ENCODE data around the gene NOD2.

NOD2 gene

GRCh38 chr16:50688083-50688482 lies 5.3 kb upstream of the NOD2 start:
- Histone ChIP-seq H3K4me2 (ENCODE audit: low read length) (no peak overlapping the region), H3K36me3 (ENCODE audit: control insufficient read depth, insufficient read depth, low read length) (no peaks in the 10 kb centered on the region), H3K27ac (no peak overlapping the region), H3K9ac (no peak overlapping the region), H3K4me1 (no peaks in the 10 kb centered on the region), H3K27me3 (ENCODE audit: control insufficient read depth, insufficient read depth, low read length) (no peaks in the 10 kb centered on the region), H3K79me2 (no peaks in the 10 kb centered on the region), H3K9me3 (ENCODE audit: control insufficient read depth, low read length) (no peaks in the 10 kb centered on the region), H2AFZ (no peak overlapping the region), H3K4me3 (ENCODE audit: low read depth, low read length) (no peak overlapping the region)
- TF ChIP-seq, protein P1, sequence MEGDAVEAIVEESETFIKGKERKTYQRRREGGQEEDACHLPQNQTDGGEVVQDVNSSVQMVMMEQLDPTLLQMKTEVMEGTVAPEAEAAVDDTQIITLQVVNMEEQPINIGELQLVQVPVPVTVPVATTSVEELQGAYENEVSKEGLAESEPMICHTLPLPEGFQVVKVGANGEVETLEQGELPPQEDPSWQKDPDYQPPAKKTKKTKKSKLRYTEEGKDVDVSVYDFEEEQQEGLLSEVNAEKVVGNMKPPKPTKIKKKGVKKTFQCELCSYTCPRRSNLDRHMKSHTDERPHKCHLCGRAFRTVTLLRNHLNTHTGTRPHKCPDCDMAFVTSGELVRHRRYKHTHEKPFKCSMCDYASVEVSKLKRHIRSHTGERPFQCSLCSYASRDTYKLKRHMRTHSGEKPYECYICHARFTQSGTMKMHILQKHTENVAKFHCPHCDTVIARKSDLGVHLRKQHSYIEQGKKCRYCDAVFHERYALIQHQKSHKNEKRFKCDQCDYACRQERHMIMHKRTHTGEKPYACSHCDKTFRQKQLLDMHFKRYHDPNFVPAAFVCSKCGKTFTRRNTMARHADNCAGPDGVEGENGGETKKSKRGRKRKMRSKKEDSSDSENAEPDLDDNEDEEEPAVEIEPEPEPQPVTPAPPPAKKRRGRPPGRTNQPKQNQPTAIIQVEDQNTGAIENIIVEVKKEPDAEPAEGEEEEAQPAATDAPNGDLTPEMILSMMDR (IDR thresholded peaks at IDR 0.05): no peak

GRCh38 chr16:50688867-50689266 lies 4.5 kb upstream of the NOD2 start:
- TF ChIP-seq, protein P1 (IDR thresholded peaks at IDR 0.05): no peak
- Histone ChIP-seq H3K9me3 (ENCODE audit: control insufficient read depth, low read length) (no peaks in the 10 kb centered on the region), H3K4me1 (no peaks in the 10 kb centered on the region), H3K27ac (no peak overlapping the region), H2AFZ (no peak overlapping the region), H3K4me2 (ENCODE audit: low read length) (no peak overlapping the region), H3K79me2 (no peaks in the 10 kb centered on the region), H3K36me3 (ENCODE audit: control insufficient read depth, insufficient read depth, low read length) (no peaks in the 10 kb centered on the region), H3K27me3 (ENCODE audit: control insufficient read depth, insufficient read depth, low read length) (no peaks in the 10 kb centered on the region), H3K9ac (no peak overlapping the region), H3K4me3 (ENCODE audit: low read depth, low read length) (no peak overlapping the region)

- TF ChIP-seq, protein P1 (IDR thresholded peaks at IDR 0.05): no peak
- H3K4me3 ChIP-seq (ENCODE audit: low read depth, low read length): no peak overlapping the region
- H3K27me3 ChIP-seq (ENCODE audit: control insufficient read depth, insufficient read depth, low read length): no peaks in the 10 kb centered on the region
- no peaks in the 10 kb centered on the region for H3K36me3 ChIP-seq (ENCODE audit: control insufficient read depth, insufficient read depth, low read length)
- no peaks in the 10 kb centered on the region for H3K4me1 ChIP-seq
- H2AFZ ChIP-seq: no peak overlapping the region
- H3K4me2 ChIP-seq (ENCODE audit: low read length): no peak overlapping the region
- no peak overlapping the region for H3K9ac ChIP-seq
- no peaks in the 10 kb centered on the region for H3K9me3 ChIP-seq (ENCODE audit: control insufficient read depth, low read length)
- H3K79me2 ChIP-seq: no peaks in the 10 kb centered on the region
- no peak overlapping the region for H3K27ac ChIP-seq
Observed at GRCh38 chr16:50690177-50690576, 3.2 kb upstream of the NOD2 start.

GRCh38 chr16:50692644-50692998 lies 785 bp upstream of the NOD2 start:
- H3K9me3 ChIP-seq (ENCODE audit: control insufficient read depth, low read length): no peaks in the 10 kb centered on the region
- no peaks in the 10 kb centered on the region for H3K27me3 ChIP-seq (ENCODE audit: control insufficient read depth, insufficient read depth, low read length)
- H3K9ac ChIP-seq: no peak overlapping the region
- H3K4me1 ChIP-seq: peaks cover 4% of the 10 kb centered on the region
- no peaks in the 10 kb centered on the region for H3K36me3 ChIP-seq (ENCODE audit: control insufficient read depth, insufficient read depth, low read length)
- H3K79me2 ChIP-seq: no peaks in the 10 kb centered on the region
- H2AFZ ChIP-seq: no peak overlapping the region
- TF ChIP-seq, protein P1 (IDR thresholded peaks at IDR 0.05): no peak
- no peak overlapping the region for H3K4me3 ChIP-seq (ENCODE audit: low read depth, low read length)
- no peak overlapping the region for H3K4me2 ChIP-seq (ENCODE audit: low read length)
- H3K27ac ChIP-seq: no peak overlapping the region

- no peak overlapping the region for H2AFZ ChIP-seq
- peaks cover 8% of the 10 kb centered on the region for H3K4me1 ChIP-seq
- no peak overlapping the region for H3K27ac ChIP-seq
- TF ChIP-seq, protein P1 (IDR thresholded peaks at IDR 0.05): no peak
- no peak overlapping the region for H3K9ac ChIP-seq
- no peaks in the 10 kb centered on the region for H3K9me3 ChIP-seq (ENCODE audit: control insufficient read depth, low read length)
- H3K4me3 ChIP-seq (ENCODE audit: low read depth, low read length): no peak overlapping the region
- H3K79me2 ChIP-seq: no peaks in the 10 kb centered on the region
- H3K27me3 ChIP-seq (ENCODE audit: control insufficient read depth, insufficient read depth, low read length): no peaks in the 10 kb centered on the region
- H3K36me3 ChIP-seq (ENCODE audit: control insufficient read depth, insufficient read depth, low read length): no peaks in the 10 kb centered on the region
- no peak overlapping the region for H3K4me2 ChIP-seq (ENCODE audit: low read length)
Observed at GRCh38 chr16:50694206-50694605, 800 bp downstream of the NOD2 start.
